WTC11 (cell line): ENCODE data around the gene EPHB6. TPM values are rescaled to one million over a fixed set of nuclear protein-coding genes. Genes with fewer than 3 reads are reported as not detected.

Experiments used
- ATAC-seq: fragments of 200-7000 bp; cut with Tn5 transposase; 2 replicates; pipeline ENCODE4 v1.10.0; 2021; ENCODE audit warnings: mild to moderate bottlenecking, moderate library complexity
- CTCF ChIA-PET: fragments of 300-600 bp; sonication (Branson Sonifier 250); formaldehyde crosslinking; loops from one replicate; lab custom pipeline; 2021; ENCODE audit warnings: antibody characterized with exemption; lab: Charles Lee
- POLR2A ChIA-PET: fragments of 350-600 bp; sonication (Branson Sonifier 250); formaldehyde crosslinking; loops from one replicate; lab custom pipeline; 2021; ENCODE audit warnings: antibody characterized with exemption; lab: Charles Lee
- DNase-seq: peaks from one replicate; pipeline ENCODE4 v3.0.0; 2021; ENCODE audit warnings: low spot score
- H3K27ac Mint-ChIP-seq: 2 replicates; pipeline ENCODE4 v1.8.0; 2021; ENCODE audit warnings: mixed read lengths
- H3K27me3 Mint-ChIP-seq: 2 replicates; pipeline ENCODE4 v1.8.0; 2021; ENCODE audit warnings: low read depth, mild to moderate bottlenecking, moderate library complexity, mixed read lengths
- H3K36me3 Mint-ChIP-seq: 2 replicates; pipeline ENCODE4 v1.8.0; 2021; ENCODE audit warnings: mixed read lengths
- H3K4me1 Mint-ChIP-seq: 2 replicates; pipeline ENCODE4 v1.8.0; 2022; ENCODE audit warnings: mixed read lengths
- H3K4me3 Mint-ChIP-seq: 2 replicates; pipeline ENCODE4 v1.8.0; 2021; ENCODE audit warnings: mild to moderate bottlenecking, moderate library complexity, mixed read lengths
- H3K9me3 Mint-ChIP-seq: 2 replicates; pipeline ENCODE4 v1.8.0; 2021; ENCODE audit warnings: mixed read lengths
- AFF4 ChIP-seq: sonication (generic); formaldehyde crosslinking; IDR thresholded peaks from 2 replicates; pipeline ENCODE4 v1.8.1; 2023; ENCODE audit warnings: mild to moderate bottlenecking, missing genetic modification reagents, borderline replicate concordance
- ATF3 ChIP-seq: sonication (generic); formaldehyde crosslinking; conservative IDR thresholded peaks from 2 replicates; pipeline ENCODE4 v1.8.1; 2022; ENCODE audit warnings: mild to moderate bottlenecking, missing genetic modification reagents
- EMX1 ChIP-seq: fragments of 250-450 bp; sonication (Bioruptor Pico); IDR thresholded peaks from 2 replicates; pipeline ENCODE4 v1.8.0; 2021; ENCODE audit warnings: mild to moderate bottlenecking
- MYBL2 ChIP-seq: sonication (generic); formaldehyde crosslinking; IDR thresholded peaks from 2 replicates; pipeline ENCODE4 v1.8.1; 2023; ENCODE audit warnings: mild to moderate bottlenecking, moderate library complexity, missing genetic modification reagents
- OVOL2 ChIP-seq: fragments of 250-450 bp; sonication (Bioruptor Pico); IDR thresholded peaks from 2 replicates; pipeline ENCODE4 v1.9.0; 2021; ENCODE audit warnings: mild to moderate bottlenecking, borderline replicate concordance
- TCF7 ChIP-seq: sonication (generic); formaldehyde crosslinking; IDR thresholded peaks from 2 replicates; pipeline ENCODE4 v1.8.0; 2022; ENCODE audit warnings: mild to moderate bottlenecking, low read depth, missing genetic modification reagents, moderate library complexity
- ZSCAN18 ChIP-seq: fragments of 250-450 bp; sonication (Bioruptor Pico); IDR thresholded peaks from 2 replicates; pipeline ENCODE4 v2.1.2; 2022; ENCODE audit warnings: mild to moderate bottlenecking, moderate library complexity
- total RNA-seq: library from RNA; stranded (reverse); gene quantifications from 3 replicates; pipeline ENCODE4 v1.2.3, GENCODE V29; 2021
- TF ChIP-seq, protein P1 (sequence below): sonication (generic); formaldehyde crosslinking; IDR thresholded peaks from 2 replicates; pipeline ENCODE4 v1.8.1; 2023; ENCODE audit warnings: mild to moderate bottlenecking, missing genetic modification reagents
- TF ChIP-seq, protein P2 (sequence below): sonication (generic); formaldehyde crosslinking; IDR thresholded peaks from 2 replicates; pipeline ENCODE4 v1.8.0; 2023; ENCODE audit warnings: missing genetic modification reagents, mild to moderate bottlenecking, borderline replicate concordance

Gene EPHB6
- total RNA-seq, 1 experiment from 2014 or later, result 15.1 TPM

- TF ChIP-seq, protein P1, sequence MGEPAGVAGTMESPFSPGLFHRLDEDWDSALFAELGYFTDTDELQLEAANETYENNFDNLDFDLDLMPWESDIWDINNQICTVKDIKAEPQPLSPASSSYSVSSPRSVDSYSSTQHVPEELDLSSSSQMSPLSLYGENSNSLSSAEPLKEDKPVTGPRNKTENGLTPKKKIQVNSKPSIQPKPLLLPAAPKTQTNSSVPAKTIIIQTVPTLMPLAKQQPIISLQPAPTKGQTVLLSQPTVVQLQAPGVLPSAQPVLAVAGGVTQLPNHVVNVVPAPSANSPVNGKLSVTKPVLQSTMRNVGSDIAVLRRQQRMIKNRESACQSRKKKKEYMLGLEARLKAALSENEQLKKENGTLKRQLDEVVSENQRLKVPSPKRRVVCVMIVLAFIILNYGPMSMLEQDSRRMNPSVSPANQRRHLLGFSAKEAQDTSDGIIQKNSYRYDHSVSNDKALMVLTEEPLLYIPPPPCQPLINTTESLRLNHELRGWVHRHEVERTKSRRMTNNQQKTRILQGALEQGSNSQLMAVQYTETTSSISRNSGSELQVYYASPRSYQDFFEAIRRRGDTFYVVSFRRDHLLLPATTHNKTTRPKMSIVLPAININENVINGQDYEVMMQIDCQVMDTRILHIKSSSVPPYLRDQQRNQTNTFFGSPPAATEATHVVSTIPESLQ (CRISPR knock-in tag), result no peak
- TF ChIP-seq MYBL2 (CRISPR knock-in tag) (no peak), AFF4 (no peak), ZSCAN18 (CRISPR knock-in tag) (no peak), ATF3 (CRISPR knock-in tag) (no peak), OVOL2 (CRISPR knock-in tag) (no peak), TCF7 (CRISPR knock-in tag) (no peak)
- TF ChIP-seq, protein P2, sequence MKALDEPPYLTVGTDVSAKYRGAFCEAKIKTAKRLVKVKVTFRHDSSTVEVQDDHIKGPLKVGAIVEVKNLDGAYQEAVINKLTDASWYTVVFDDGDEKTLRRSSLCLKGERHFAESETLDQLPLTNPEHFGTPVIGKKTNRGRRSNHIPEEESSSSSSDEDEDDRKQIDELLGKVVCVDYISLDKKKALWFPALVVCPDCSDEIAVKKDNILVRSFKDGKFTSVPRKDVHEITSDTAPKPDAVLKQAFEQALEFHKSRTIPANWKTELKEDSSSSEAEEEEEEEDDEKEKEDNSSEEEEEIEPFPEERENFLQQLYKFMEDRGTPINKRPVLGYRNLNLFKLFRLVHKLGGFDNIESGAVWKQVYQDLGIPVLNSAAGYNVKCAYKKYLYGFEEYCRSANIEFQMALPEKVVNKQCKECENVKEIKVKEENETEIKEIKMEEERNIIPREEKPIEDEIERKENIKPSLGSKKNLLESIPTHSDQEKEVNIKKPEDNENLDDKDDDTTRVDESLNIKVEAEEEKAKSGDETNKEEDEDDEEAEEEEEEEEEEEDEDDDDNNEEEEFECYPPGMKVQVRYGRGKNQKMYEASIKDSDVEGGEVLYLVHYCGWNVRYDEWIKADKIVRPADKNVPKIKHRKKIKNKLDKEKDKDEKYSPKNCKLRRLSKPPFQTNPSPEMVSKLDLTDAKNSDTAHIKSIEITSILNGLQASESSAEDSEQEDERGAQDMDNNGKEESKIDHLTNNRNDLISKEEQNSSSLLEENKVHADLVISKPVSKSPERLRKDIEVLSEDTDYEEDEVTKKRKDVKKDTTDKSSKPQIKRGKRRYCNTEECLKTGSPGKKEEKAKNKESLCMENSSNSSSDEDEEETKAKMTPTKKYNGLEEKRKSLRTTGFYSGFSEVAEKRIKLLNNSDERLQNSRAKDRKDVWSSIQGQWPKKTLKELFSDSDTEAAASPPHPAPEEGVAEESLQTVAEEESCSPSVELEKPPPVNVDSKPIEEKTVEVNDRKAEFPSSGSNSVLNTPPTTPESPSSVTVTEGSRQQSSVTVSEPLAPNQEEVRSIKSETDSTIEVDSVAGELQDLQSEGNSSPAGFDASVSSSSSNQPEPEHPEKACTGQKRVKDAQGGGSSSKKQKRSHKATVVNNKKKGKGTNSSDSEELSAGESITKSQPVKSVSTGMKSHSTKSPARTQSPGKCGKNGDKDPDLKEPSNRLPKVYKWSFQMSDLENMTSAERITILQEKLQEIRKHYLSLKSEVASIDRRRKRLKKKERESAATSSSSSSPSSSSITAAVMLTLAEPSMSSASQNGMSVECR (CRISPR knock-in tag), result no peak
Observed at GRCh38 chr7:142867097-142867378, 12.2 kb downstream of the EPHB6 start (continued).

DNA sequence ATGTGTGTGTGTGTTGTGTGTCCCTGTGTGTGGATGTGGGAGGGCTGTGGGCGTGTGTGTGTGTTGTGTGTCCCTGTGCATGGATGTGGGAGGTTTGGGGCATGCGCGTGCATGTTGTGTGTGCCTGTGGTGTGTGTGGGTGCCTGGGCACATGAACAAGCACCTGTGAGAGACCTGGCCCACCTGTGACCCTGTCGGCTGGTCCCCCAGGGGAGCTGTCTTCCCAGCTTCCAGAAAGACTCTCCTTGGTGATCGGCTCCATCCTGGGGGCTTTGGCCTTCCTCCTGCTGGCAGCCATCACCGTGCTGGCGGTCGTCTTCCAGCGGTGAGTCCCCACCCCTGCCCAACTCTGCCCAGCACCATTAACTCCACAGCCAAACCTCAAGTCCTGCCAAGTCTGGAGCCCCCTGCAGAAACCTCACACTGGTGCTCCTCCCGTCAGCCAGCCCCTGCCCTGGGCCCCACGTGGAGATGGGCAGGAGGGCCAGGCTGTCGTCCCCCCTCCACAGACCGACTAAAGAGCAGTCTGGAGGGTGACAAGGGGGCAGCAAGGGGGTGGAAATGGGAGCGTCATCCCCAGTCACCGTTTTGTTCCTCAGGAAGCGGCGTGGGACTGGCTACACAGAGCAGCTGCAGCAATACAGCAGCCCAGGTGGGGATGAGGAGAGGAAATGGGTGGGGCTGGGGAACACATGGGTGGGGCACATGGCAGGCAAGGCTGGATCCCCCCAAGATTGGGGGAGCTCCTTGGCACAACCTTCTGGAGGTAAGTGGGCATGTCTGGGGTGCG, 12.7 kb downstream of the EPHB6 start:
- peaks cover 28% of the 10 kb centered on the region for H3K4me1 Mint-ChIP-seq
- CTCF ChIA-PET, result interaction anchor here (0.9 to 3.3 kb wide), 4 partner anchors 13 to 55 kb away, joined by 4 to 47 read pairs (median 10); partner anchors contain the start of gene EPHB6
- ATAC-seq, result no peak
- DNase-seq, result no peak
- no peak for TF ChIP-seq EMX1
- TF ChIP-seq, all 79 proteins: peak for 0
- no peaks in the 10 kb centered on the region; the same call in 1 of the 2 replicates for H3K36me3 Mint-ChIP-seq
- POLR2A ChIA-PET, result no interaction called here
- H3K27ac Mint-ChIP-seq, result no peak overlapping the region
- no peak overlapping the region for H3K4me3 Mint-ChIP-seq
- no peaks in the 10 kb centered on the region; the same call in none of the 2 replicates for H3K27me3 Mint-ChIP-seq
- H3K9me3 Mint-ChIP-seq, result no peaks in the 10 kb centered on the region
